Measurements from ENCODE around the gene CFD. TPM values are rescaled to one million over a fixed set of nuclear protein-coding genes. Genes with fewer than 3 reads are reported as not detected.
"Not testable (repeated sequence)": the region's sequence is repeated elsewhere in the genome, so short reads cannot be mapped to it uniquely, and the experiment has no call there.

The CFD gene
- total RNA-seq, 1 donor from 2014 or later, result 1.1 TPM

- peaks cover 3% of the 10 kb centered on the region for H3K27me3 Mint-ChIP-seq
- H3K36me3 Mint-ChIP-seq (ENCODE audit: insufficient read depth), result no peaks in the 10 kb centered on the region
- no peak for DNase-seq (ENCODE audit: low spot score, unreplicated experiment)
- TF ChIP-seq CTCF (IDR thresholded peaks at IDR 0.05; ENCODE audit: unreplicated experiment), result no peak
- no peaks in the 10 kb centered on the region for H3K4me1 Mint-ChIP-seq (ENCODE audit: low read depth)
- no peaks in the 10 kb centered on the region for H3K9me3 Mint-ChIP-seq (ENCODE audit: low read depth)
- no peak within 1 kb of the TSS for H3K4me3 Mint-ChIP-seq (ENCODE audit: low read depth)
- no peak within 1 kb of the TSS for H3K27ac Mint-ChIP-seq
Measured at GRCh38 chr19:852136-853013, 7.1 kb upstream of the CFD start, which contains the start of gene ELANE. ELANE (plus strand) TSS chr19:852303; CDS start chr19:852329, 26 bp downstream.

- no peak for DNase-seq (ENCODE audit: low spot score, unreplicated experiment)
- Mint-ChIP-seq H3K27me3 (no peaks in the 10 kb centered on the region), H3K9me3 (ENCODE audit: low read depth) (no peaks in the 10 kb centered on the region), H3K36me3 (ENCODE audit: insufficient read depth) (no peaks in the 10 kb centered on the region), H3K27ac (no peak overlapping the region), H3K4me3 (ENCODE audit: low read depth) (no peak overlapping the region), H3K4me1 (ENCODE audit: low read depth) (no peaks in the 10 kb centered on the region)
- TF ChIP-seq CTCF (IDR thresholded peaks at IDR 0.05; ENCODE audit: unreplicated experiment), result no peak
Measured at GRCh38 chr19:853014-853585, 6.4 kb upstream of the CFD start.

GRCh38 chr19:853614-854220 lies 5.7 kb upstream of the CFD start:
- DNase-seq (ENCODE audit: low spot score, unreplicated experiment); H3K27ac Mint-ChIP-seq; H3K9me3 Mint-ChIP-seq (ENCODE audit: low read depth); H3K4me1 Mint-ChIP-seq (ENCODE audit: low read depth); H3K27me3 Mint-ChIP-seq; H3K4me3 Mint-ChIP-seq (ENCODE audit: low read depth); H3K36me3 Mint-ChIP-seq (ENCODE audit: insufficient read depth): not testable (repeated sequence)

- DNase-seq (ENCODE audit: low spot score, unreplicated experiment), result no peak
- H3K4me3 Mint-ChIP-seq (ENCODE audit: low read depth), result no peak overlapping the region
- peaks cover 6% of the 10 kb centered on the region for H3K27me3 Mint-ChIP-seq
- no peak for TF ChIP-seq CTCF (IDR thresholded peaks at IDR 0.05; ENCODE audit: unreplicated experiment)
- no peaks in the 10 kb centered on the region for H3K36me3 Mint-ChIP-seq (ENCODE audit: insufficient read depth)
- H3K9me3 Mint-ChIP-seq (ENCODE audit: low read depth), result no peaks in the 10 kb centered on the region
- H3K27ac Mint-ChIP-seq, result no peak overlapping the region
- H3K4me1 Mint-ChIP-seq (ENCODE audit: low read depth), result no peaks in the 10 kb centered on the region
Measured at GRCh38 chr19:854549-854948, 4.9 kb upstream of the CFD start.

GRCh38 chr19:855142-855541 lies 4.3 kb upstream of the CFD start:
- no peaks in the 10 kb centered on the region for H3K9me3 Mint-ChIP-seq (ENCODE audit: low read depth)
- DNase-seq (ENCODE audit: low spot score, unreplicated experiment), result no peak
- no peak overlapping the region for H3K4me3 Mint-ChIP-seq (ENCODE audit: low read depth)
- no peaks in the 10 kb centered on the region for H3K4me1 Mint-ChIP-seq (ENCODE audit: low read depth)
- H3K36me3 Mint-ChIP-seq (ENCODE audit: insufficient read depth), result no peaks in the 10 kb centered on the region
- no peak overlapping the region for H3K27ac Mint-ChIP-seq
- TF ChIP-seq CTCF (IDR thresholded peaks at IDR 0.05; ENCODE audit: unreplicated experiment), result no peak
- H3K27me3 Mint-ChIP-seq, result peaks cover 11% of the 10 kb centered on the region

Measured in progenitor cell of endocrine pancreas (in vitro differentiated cells).